Neural cell (in vitro differentiated cells): Measurements from ENCODE around the gene LLGL2.

ENCODE experiments used
- EZH2 ChIP-seq: fragments of 200-600, 300-800 bp; shearing (Covaris generic), sonication (generic); IDR thresholded peaks from 2 replicates; pipeline ENCODE4 v1.6.1; 2014; ENCODE audit warnings: antibody characterized with exemption, low read length, borderline replicate concordance, mild to moderate bottlenecking; ENCODE audit not compliant: insufficient read depth, poor library complexity, severe bottlenecking
- RAD21 ChIP-seq: fragments of 450-650 bp; conservative IDR thresholded peaks from 2 replicates; pipeline ENCODE4 v1.6.1; 2014; ENCODE audit warnings: antibody characterized with exemption, mild to moderate bottlenecking, moderate library complexity
- TAF1 ChIP-seq: IDR thresholded peaks from 2 replicates; pipeline ENCODE4 v1.6.1; 2012; ENCODE audit warnings: low read depth
- TF ChIP-seq, protein P1 (sequence below): fragments of 450-650 bp; IDR thresholded peaks from 2 replicates; pipeline ENCODE4 v1.5.1; 2014; ENCODE audit warnings: antibody characterized with exemption, mild to moderate bottlenecking, moderate library complexity; ENCODE audit not compliant: poor library complexity, severe bottlenecking
- TF ChIP-seq, protein P2 (sequence below): IDR thresholded peaks from 2 replicates; pipeline ENCODE4 v1.6.1; 2012; ENCODE audit warnings: borderline replicate concordance

DNA sequence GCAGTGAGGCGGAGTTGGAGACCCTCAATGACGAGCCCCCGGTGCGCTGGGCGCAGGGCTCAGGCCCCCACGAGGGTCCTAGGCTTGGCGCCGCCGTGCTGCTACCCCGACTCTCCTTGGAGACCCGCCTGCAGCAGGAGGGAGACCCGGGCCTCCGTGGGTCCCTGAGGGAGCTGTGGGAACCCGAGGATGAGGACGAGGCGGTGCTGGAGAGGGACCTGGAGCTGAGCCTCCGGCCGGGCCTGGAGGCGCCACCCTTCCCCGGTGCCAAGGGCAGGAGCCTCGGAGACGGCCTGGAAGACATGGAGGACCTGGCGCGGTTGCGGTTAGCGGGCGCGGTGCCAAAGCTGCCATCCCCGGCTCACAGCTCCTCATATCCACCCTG is 64.4 kb downstream of the LLGL2 start:
- TF ChIP-seq EZH2 (no peak), TAF1 (no peak), RAD21 (no peak)
- TF ChIP-seq, protein P1, sequence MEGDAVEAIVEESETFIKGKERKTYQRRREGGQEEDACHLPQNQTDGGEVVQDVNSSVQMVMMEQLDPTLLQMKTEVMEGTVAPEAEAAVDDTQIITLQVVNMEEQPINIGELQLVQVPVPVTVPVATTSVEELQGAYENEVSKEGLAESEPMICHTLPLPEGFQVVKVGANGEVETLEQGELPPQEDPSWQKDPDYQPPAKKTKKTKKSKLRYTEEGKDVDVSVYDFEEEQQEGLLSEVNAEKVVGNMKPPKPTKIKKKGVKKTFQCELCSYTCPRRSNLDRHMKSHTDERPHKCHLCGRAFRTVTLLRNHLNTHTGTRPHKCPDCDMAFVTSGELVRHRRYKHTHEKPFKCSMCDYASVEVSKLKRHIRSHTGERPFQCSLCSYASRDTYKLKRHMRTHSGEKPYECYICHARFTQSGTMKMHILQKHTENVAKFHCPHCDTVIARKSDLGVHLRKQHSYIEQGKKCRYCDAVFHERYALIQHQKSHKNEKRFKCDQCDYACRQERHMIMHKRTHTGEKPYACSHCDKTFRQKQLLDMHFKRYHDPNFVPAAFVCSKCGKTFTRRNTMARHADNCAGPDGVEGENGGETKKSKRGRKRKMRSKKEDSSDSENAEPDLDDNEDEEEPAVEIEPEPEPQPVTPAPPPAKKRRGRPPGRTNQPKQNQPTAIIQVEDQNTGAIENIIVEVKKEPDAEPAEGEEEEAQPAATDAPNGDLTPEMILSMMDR = no peak
- TF ChIP-seq, protein P2, sequence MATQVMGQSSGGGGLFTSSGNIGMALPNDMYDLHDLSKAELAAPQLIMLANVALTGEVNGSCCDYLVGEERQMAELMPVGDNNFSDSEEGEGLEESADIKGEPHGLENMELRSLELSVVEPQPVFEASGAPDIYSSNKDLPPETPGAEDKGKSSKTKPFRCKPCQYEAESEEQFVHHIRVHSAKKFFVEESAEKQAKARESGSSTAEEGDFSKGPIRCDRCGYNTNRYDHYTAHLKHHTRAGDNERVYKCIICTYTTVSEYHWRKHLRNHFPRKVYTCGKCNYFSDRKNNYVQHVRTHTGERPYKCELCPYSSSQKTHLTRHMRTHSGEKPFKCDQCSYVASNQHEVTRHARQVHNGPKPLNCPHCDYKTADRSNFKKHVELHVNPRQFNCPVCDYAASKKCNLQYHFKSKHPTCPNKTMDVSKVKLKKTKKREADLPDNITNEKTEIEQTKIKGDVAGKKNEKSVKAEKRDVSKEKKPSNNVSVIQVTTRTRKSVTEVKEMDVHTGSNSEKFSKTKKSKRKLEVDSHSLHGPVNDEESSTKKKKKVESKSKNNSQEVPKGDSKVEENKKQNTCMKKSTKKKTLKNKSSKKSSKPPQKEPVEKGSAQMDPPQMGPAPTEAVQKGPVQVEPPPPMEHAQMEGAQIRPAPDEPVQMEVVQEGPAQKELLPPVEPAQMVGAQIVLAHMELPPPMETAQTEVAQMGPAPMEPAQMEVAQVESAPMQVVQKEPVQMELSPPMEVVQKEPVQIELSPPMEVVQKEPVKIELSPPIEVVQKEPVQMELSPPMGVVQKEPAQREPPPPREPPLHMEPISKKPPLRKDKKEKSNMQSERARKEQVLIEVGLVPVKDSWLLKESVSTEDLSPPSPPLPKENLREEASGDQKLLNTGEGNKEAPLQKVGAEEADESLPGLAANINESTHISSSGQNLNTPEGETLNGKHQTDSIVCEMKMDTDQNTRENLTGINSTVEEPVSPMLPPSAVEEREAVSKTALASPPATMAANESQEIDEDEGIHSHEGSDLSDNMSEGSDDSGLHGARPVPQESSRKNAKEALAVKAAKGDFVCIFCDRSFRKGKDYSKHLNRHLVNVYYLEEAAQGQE = no peak
